ENCODE measurements around the gene KIF26B.

KIF26B gene

GRCh38 chr1:245370905-245371581, 216.3 kb downstream of the KIF26B start:
- H3F3A ChIP-seq (ENCODE audit: low read depth): no peaks in the 10 kb centered on the region
- no peaks in the 10 kb centered on the region for H3K27me3 ChIP-seq (ENCODE audit: insufficient read depth, low read length, poor library complexity, severe bottlenecking)
- no peak overlapping the region for H3K4me2 ChIP-seq (ENCODE audit: low read depth, low read length, poor library complexity, severe bottlenecking)
- H3K4me3 ChIP-seq (ENCODE audit: low read length, poor library complexity, severe bottlenecking): no peak overlapping the region
- no peaks in the 10 kb centered on the region for H3K79me2 ChIP-seq (ENCODE audit: insufficient read depth, low read length)
- no peak for TF ChIP-seq CTCF (conservative IDR thresholded peaks at IDR 0.05; ENCODE audit: low read length)
- TF ChIP-seq EZH2phosphoT487 (IDR thresholded peaks at IDR 0.05; ENCODE audit: borderline replicate concordance): no peak
- no peak overlapping the region for H2AFZ ChIP-seq (ENCODE audit: low read length)
- no peaks in the 10 kb centered on the region for H4K20me1 ChIP-seq (ENCODE audit: insufficient read depth, low read length, poor library complexity, severe bottlenecking)
- no peak overlapping the region for H3K9ac ChIP-seq (ENCODE audit: low read depth, low read length, poor library complexity, severe bottlenecking)
- H3K9me3 ChIP-seq (ENCODE audit: insufficient read depth, low read depth, low read length): no peaks in the 10 kb centered on the region
- no peaks in the 10 kb centered on the region for H3K9me2 ChIP-seq (replicated peaks; ENCODE audit: low read depth, low read length)
- no peaks in the 10 kb centered on the region for H3K4me1 ChIP-seq (ENCODE audit: insufficient read depth, low read length, poor library complexity, severe bottlenecking)
- H3K36me3 ChIP-seq (ENCODE audit: insufficient read depth, low read length): no peaks in the 10 kb centered on the region

- 0 out of 2 replicates have a peak, but pooled peaks cover 5% of the 10 kb centered on the region for H3F3A ChIP-seq (ENCODE audit: low read depth)
- TF ChIP-seq CTCF (conservative IDR thresholded peaks at IDR 0.05; ENCODE audit: low read length): no peak
- no peak for TF ChIP-seq EZH2phosphoT487 (IDR thresholded peaks at IDR 0.05; ENCODE audit: borderline replicate concordance)
- H2AFZ ChIP-seq (ENCODE audit: low read length): no peak overlapping the region
- H3K9me2 ChIP-seq (replicated peaks; ENCODE audit: low read depth, low read length): no peaks in the 10 kb centered on the region
- H3K36me3 ChIP-seq (ENCODE audit: insufficient read depth, low read length): no peaks in the 10 kb centered on the region
- H3K9ac ChIP-seq (ENCODE audit: low read depth, low read length, poor library complexity, severe bottlenecking): no peak overlapping the region
- H3K4me1 ChIP-seq (ENCODE audit: insufficient read depth, low read length, poor library complexity, severe bottlenecking): peaks cover 11% of the 10 kb centered on the region
- H3K4me3 ChIP-seq (ENCODE audit: low read length, poor library complexity, severe bottlenecking): no peak overlapping the region
- H3K9me3 ChIP-seq (ENCODE audit: insufficient read depth, low read depth, low read length): no peaks in the 10 kb centered on the region
- no peaks in the 10 kb centered on the region for H3K27me3 ChIP-seq (ENCODE audit: insufficient read depth, low read length, poor library complexity, severe bottlenecking)
- H4K20me1 ChIP-seq (ENCODE audit: insufficient read depth, low read length, poor library complexity, severe bottlenecking): no peaks in the 10 kb centered on the region
- no peak overlapping the region for H3K4me2 ChIP-seq (ENCODE audit: low read depth, low read length, poor library complexity, severe bottlenecking)
- no peaks in the 10 kb centered on the region for H3K79me2 ChIP-seq (ENCODE audit: insufficient read depth, low read length)
These were observed 218.3 kb downstream of the KIF26B start for GRCh38 chr1:245373131-245373530.

- H4K20me1 ChIP-seq (ENCODE audit: insufficient read depth, low read length, poor library complexity, severe bottlenecking): no peaks in the 10 kb centered on the region
- no peaks in the 10 kb centered on the region for H3K27me3 ChIP-seq (ENCODE audit: insufficient read depth, low read length, poor library complexity, severe bottlenecking)
- H2AFZ ChIP-seq (ENCODE audit: low read length): no peak overlapping the region
- no peaks in the 10 kb centered on the region for H3K9me3 ChIP-seq (ENCODE audit: insufficient read depth, low read depth, low read length)
- TF ChIP-seq CTCF (conservative IDR thresholded peaks at IDR 0.05; ENCODE audit: low read length) (no peak), EZH2phosphoT487 (IDR thresholded peaks at IDR 0.05; ENCODE audit: borderline replicate concordance) (no peak)
- H3K79me2 ChIP-seq (ENCODE audit: insufficient read depth, low read length): no peaks in the 10 kb centered on the region
- H3K9me2 ChIP-seq (replicated peaks; ENCODE audit: low read depth, low read length): no peaks in the 10 kb centered on the region
- no peak overlapping the region for H3K4me3 ChIP-seq (ENCODE audit: low read length, poor library complexity, severe bottlenecking)
- 0 out of 2 replicates have a peak, but pooled peaks cover 10% of the 10 kb centered on the region for H3F3A ChIP-seq (ENCODE audit: low read depth)
- peaks cover 20% of the 10 kb centered on the region for H3K4me1 ChIP-seq (ENCODE audit: insufficient read depth, low read length, poor library complexity, severe bottlenecking)
- H3K4me2 ChIP-seq (ENCODE audit: low read depth, low read length, poor library complexity, severe bottlenecking): no peak overlapping the region
- H3K9ac ChIP-seq (ENCODE audit: low read depth, low read length, poor library complexity, severe bottlenecking): no peak overlapping the region
- H3K36me3 ChIP-seq (ENCODE audit: insufficient read depth, low read length): no peaks in the 10 kb centered on the region
These were observed 221.1 kb downstream of the KIF26B start for GRCh38 chr1:245375789-245376460.

Data from Loucy (cell line).